Esophagus muscularis mucosa (tissue), 4 donors: Measurements from ENCODE around the gene HDGFL2. TPM values are rescaled to one million over a fixed set of nuclear protein-coding genes. Genes with fewer than 3 reads are reported as not detected.

ENCODE experiments used
- DNase-seq: peaks from one replicate; pipeline ENCODE4 v3.0.0-alpha.2; 2017; ENCODE audit errors: extremely low spot score
- H3K27ac ChIP-seq, 4 donors: fragments of 200-600 bp; sonication (generic); replicated peaks in 1 of 4; 1 replicate in 3 of 4; 2 replicates in 1 of 4; pipeline ENCODE4 v1.5.1; 2016 to 2019; ENCODE audit warnings: mild to moderate bottlenecking in 1 of 4
- H3K27me3 ChIP-seq, 4 donors: fragments of 200-600 bp; sonication (generic); one replicate each; pipeline versions ENCODE4 v1.5.1 to v1.6.0; 2016 to 2019
- H3K36me3 ChIP-seq, 4 donors: fragments of 200-600 bp; sonication (generic); one replicate each; pipeline ENCODE4 v1.5.1; 2016 to 2019
- H3K4me1 ChIP-seq, 4 donors: fragments of 200-600 bp; sonication (generic); one replicate each; pipeline ENCODE4 v1.5.1; 2016 to 2019
- H3K4me3 ChIP-seq, 4 donors: fragments of 200-600 bp; sonication (generic); 1 replicate in 2 of 4; 2 replicates in 2 of 4; pipeline ENCODE4 v1.5.1; 2016 to 2019; ENCODE audit warnings: mild to moderate bottlenecking in 4 of 4, moderate library complexity in 1 of 4
- H3K9me3 ChIP-seq, 4 donors: fragments of 200-600 bp; sonication (generic); 1 replicate in 3 of 4; 2 replicates in 1 of 4; pipeline ENCODE4 v1.5.1; 2016 to 2019
- EP300 ChIP-seq: sonication (generic); formaldehyde crosslinking; IDR thresholded peaks from one replicate; pipeline ENCODE4 v1.6.1; 2017; ENCODE audit warnings: antibody characterized with exemption
- POLR2A ChIP-seq: fragments of 450-650 bp; IDR thresholded peaks from one replicate; pipeline ENCODE4 v1.6.1; 2017; ENCODE audit warnings: antibody characterized with exemption, moderate library complexity, mild to moderate bottlenecking, low read depth
- POLR2AphosphoS5 ChIP-seq, 2 donors: sonication (generic); formaldehyde crosslinking; IDR thresholded peaks; one replicate each; pipeline ENCODE4 v1.6.1; 2017; ENCODE audit warnings: antibody characterized with exemption in 2 of 2
- WGBS: methylation state at CpG from one replicate; pipeline ENCODE4 v1.1.5; 2018; 5-methylcytosine and 5-hydroxymethylcytosine counted together
- intact Hi-C: fragments of 100-400 bp; cut with DNase I; formaldehyde crosslinking; loops from one replicate; pipeline ENCODE4 v1.15.1; 2023
- total RNA-seq, 4 donors: library from RNA; depleted of rRNA; stranded (reverse); fragments of >200 nt; gene quantifications; one replicate each; pipeline versions ENCODE4 v1.1.0 to v1.2.1, GENCODE V29; 2016
- TF ChIP-seq, protein P1 (sequence below), 3 experiments: fragments of 200-600 bp in 2 of 3; fragments of 450-650 bp in 1 of 3; sonication (generic) in 2 of 3; IDR thresholded peaks; one replicate each; pipeline ENCODE4 v1.5.1; 2017 to 2019; ENCODE audit warnings: antibody characterized with exemption in 3 of 3, mild to moderate bottlenecking in 2 of 3, moderate library complexity in 1 of 3

HDGFL2 gene
- total RNA-seq, 4 donors from 2014 or later, result 30.5 to 72.3 (median 45.5) TPM

DNA sequence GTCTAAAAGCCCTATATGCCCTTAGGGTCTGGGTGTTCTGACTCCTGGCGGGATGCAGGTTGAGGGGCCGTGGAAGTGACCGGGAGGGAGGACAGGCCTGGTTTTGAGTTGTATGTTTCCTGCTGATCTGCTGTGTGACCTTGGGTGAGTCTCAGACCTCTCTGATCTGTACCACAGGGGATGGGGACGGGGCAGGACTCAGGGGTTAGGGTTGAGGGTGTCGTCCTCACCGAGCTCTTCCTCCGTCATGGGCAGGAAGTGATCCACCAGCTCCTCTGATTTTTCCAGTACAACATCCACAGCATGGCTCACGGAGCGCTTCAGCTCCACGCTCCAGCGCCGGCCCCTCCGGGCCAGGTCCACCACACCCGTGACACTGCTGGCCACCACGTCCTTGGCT, 56.7 kb downstream of the HDGFL2 start:
- WGBS, result 72% methylated on average over 9 of the region's 15 CpGs
- Histone ChIP-seq H3K36me3 (peaks cover 0 to 4% (median 0%) of the 10 kb centered on the region in 4 donors), H3K4me1 (peaks cover 0 to under 1% (median 0%) of the 10 kb centered on the region in 4 donors), H3K27ac (no peak overlapping the region), H3K9me3 (no peaks in the 10 kb centered on the region), H3K4me3 (no peak overlapping the region), H3K27me3 (no peaks in the 10 kb centered on the region)
- no peak for DNase-seq
- intact Hi-C loops, result loop anchor here (5.0 kb wide), 1 partner anchor 262 kb away; no protein-coding TSS in a partner anchor
- TF ChIP-seq POLR2A, result no peak
- TF ChIP-seq, protein P1, sequence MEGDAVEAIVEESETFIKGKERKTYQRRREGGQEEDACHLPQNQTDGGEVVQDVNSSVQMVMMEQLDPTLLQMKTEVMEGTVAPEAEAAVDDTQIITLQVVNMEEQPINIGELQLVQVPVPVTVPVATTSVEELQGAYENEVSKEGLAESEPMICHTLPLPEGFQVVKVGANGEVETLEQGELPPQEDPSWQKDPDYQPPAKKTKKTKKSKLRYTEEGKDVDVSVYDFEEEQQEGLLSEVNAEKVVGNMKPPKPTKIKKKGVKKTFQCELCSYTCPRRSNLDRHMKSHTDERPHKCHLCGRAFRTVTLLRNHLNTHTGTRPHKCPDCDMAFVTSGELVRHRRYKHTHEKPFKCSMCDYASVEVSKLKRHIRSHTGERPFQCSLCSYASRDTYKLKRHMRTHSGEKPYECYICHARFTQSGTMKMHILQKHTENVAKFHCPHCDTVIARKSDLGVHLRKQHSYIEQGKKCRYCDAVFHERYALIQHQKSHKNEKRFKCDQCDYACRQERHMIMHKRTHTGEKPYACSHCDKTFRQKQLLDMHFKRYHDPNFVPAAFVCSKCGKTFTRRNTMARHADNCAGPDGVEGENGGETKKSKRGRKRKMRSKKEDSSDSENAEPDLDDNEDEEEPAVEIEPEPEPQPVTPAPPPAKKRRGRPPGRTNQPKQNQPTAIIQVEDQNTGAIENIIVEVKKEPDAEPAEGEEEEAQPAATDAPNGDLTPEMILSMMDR (IDR thresholded peaks at IDR 0.05), result no peak
- no peak for TF ChIP-seq POLR2AphosphoS5 (IDR thresholded peaks at IDR 0.05)
- no peak for TF ChIP-seq EP300

DNA sequence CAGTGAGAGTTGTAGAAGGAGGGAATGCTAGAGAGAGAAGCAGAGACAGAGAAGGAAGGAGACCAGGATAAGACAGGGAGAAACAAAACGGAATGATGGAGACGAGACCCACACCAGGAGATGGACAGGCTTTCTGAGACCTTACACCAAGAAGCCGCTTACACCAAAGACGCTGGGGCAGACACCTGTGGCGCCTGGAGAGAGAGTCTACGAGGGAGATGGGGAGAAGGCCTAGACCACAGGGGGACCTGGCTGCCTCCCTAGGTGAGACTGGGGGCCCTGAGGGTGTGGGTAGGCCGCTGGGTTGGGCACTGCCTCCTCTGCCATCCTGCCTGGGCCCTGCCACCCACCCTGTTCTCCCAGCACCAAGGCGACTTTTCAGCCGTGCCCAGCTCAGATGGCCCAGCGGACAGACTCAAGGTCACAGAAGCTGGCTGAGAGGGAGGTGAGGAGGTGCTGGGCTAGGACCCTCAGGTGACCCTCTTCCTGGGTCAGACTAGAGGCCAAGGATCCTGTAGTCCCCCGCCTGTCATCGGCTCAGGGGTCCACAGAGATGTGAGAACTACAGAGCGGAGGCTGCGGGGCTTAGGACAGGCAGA, 57.9 kb downstream of the HDGFL2 start:
- 88% methylated on average over 14 of the region's 14 CpGs for WGBS
- TF ChIP-seq POLR2A (no peak), EP300 (no peak), POLR2AphosphoS5 (IDR thresholded peaks at IDR 0.05) (no peak)
- TF ChIP-seq, protein P1 (IDR thresholded peaks at IDR 0.05), result no peak
- Histone ChIP-seq H3K9me3 (no peaks in the 10 kb centered on the region), H3K36me3 (peaks cover 0 to 4% (median 0%) of the 10 kb centered on the region in 4 donors), H3K27ac (no peak overlapping the region), H3K27me3 (no peaks in the 10 kb centered on the region), H3K4me3 (no peak overlapping the region), H3K4me1 (peaks cover 1 to 8% (median 6%) of the 10 kb centered on the region in 4 donors)
- intact Hi-C loops, result loop anchor here (5.0 kb wide), 1 partner anchor 263 kb away; no protein-coding TSS in a partner anchor
- no peak for DNase-seq

DNA sequence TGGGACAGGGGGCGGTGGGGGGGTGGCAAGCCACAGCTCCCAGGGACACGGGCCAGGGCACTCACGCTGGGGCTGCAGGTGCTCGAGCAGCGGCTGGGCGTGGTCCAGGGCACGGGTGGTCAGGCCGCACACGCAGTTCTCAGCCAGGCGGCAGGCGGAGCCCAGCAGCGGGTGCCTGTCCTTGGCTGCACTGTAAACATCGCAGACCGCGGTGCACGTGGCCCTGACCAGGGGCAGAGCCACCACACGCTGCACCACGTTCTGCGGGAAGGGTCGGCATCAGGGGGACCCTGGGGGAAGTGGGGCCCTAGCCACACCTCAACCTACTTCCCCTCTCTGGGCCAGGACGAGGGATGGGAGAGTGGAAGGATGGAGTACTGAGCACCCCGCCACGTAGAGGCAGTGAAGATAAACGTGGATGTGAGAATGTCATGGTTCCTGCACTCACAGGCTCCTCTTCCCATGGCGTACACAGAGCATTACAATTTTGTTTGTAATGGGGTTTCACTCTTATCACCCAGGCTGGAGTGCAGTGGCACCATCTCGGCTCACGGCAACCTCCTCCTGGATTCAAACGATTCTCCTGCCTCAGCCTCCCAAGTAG, 59.6 kb downstream of the HDGFL2 start:
- 59% methylated on average over 10 of the region's 28 CpGs for WGBS
- no peaks in the 10 kb centered on the region for H3K27me3 ChIP-seq
- no peak overlapping the region for H3K4me3 ChIP-seq
- TF ChIP-seq POLR2AphosphoS5 (IDR thresholded peaks at IDR 0.05), result no peak
- TF ChIP-seq EP300, result no peak
- no peak for TF ChIP-seq POLR2A
- TF ChIP-seq, protein P1 (IDR thresholded peaks at IDR 0.05), result no peak
- no peaks in the 10 kb centered on the region for H3K9me3 ChIP-seq
- peaks cover 0 to 4% (median 0%) of the 10 kb centered on the region in 4 donors for H3K36me3 ChIP-seq
- intact Hi-C loops, result no loop called here
- no peak overlapping the region for H3K27ac ChIP-seq
- peaks cover 8 to 20% (median 16%) of the 10 kb centered on the region in 4 donors for H3K4me1 ChIP-seq
- DNase-seq, result no peak

DNA sequence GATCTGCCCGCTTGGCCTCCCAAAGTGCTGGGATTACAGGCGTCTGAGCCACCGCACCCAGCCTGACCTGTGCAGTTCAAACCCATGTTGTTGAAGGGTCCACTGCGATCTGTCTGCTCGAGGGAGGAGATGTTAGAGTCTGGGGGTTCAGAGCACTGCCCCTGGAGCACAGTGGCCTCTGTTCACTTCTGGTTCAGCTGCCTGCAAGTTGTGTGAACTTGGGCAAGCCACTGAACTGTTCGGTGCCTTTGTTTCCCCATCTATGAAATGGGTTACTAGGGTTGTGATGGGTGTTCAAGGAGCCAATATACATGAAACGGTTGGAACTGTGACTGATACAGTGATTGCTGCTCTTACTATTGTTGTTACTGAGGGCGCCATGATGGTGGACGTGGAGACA, 61.2 kb downstream of the HDGFL2 start:
- 78% methylated on average over 9 of the region's 9 CpGs for WGBS
- intact Hi-C loops, result no loop called here
- TF ChIP-seq POLR2AphosphoS5 (IDR thresholded peaks at IDR 0.05) (no peak), POLR2A (no peak), EP300 (no peak)
- TF ChIP-seq, protein P1 (IDR thresholded peaks at IDR 0.05), result no peak
- peaks cover 8 to 20% (median 18%) of the 10 kb centered on the region in 4 donors for H3K4me1 ChIP-seq
- H3K27ac ChIP-seq, result no peak overlapping the region
- peaks cover 0 to 4% (median 0%) of the 10 kb centered on the region in 4 donors for H3K36me3 ChIP-seq
- H3K4me3 ChIP-seq, result no peak overlapping the region
- no peaks in the 10 kb centered on the region for H3K9me3 ChIP-seq
- no peak for DNase-seq
- peaks cover 0 to 13% (median 0%) of the 10 kb centered on the region in 4 donors for H3K27me3 ChIP-seq
